CD4-positive, alpha-beta T cell (primary cell): ENCODE data around the gene KCTD6. TPM values are rescaled to one million over a fixed set of nuclear protein-coding genes. Genes with fewer than 3 reads are reported as not detected.

Source experiments
- ATAC-seq: fragments of 200-7000 bp; cut with Tn5 transposase; one replicate; pipeline ENCODE4 v1.10.0; 2022; ENCODE audit warnings: mild to moderate bottlenecking; ENCODE audit not compliant: poor library complexity
- CTCF ChIA-PET: fragments of 350-600 bp; sonication (Branson Sonifier 250); formaldehyde crosslinking; loops from one replicate; lab custom pipeline; 2021; ENCODE audit warnings: antibody characterized with exemption, inconsistent platforms; lab: Charles Lee
- POLR2A ChIA-PET: fragments of 350-600 bp; sonication (Branson Sonifier 250); formaldehyde crosslinking; loops from one replicate; lab custom pipeline; 2021; ENCODE audit warnings: antibody characterized with exemption, inconsistent platforms; lab: Charles Lee
- DNase-seq, 14 experiments: peaks; one replicate each; pipeline ENCODE4 v3.0.0-alpha.2; 2013 to 2020; ENCODE audit warnings: mixed read lengths in 2 of 14
- H3K27ac ChIP-seq, 2 donors: one replicate each; pipeline versions ENCODE4 v1.5.1 to v1.7.0; 2013; ENCODE audit warnings: low read length in 2 of 2, low read depth in 1 of 2, mild to moderate bottlenecking in 1 of 2
- H3K27me3 ChIP-seq, 2 experiments: 1 replicate in 1 of 2; 2 replicates in 1 of 2; pipeline versions ENCODE4 v1.6.1 to v1.7.0; 2013; ENCODE audit warnings: low read length in 2 of 2, control low read depth in 1 of 2, mild to moderate bottlenecking in 1 of 2, moderate library complexity in 1 of 2; ENCODE audit not compliant: insufficient read depth in 2 of 2, control insufficient read depth in 1 of 2
- H3K36me3 ChIP-seq: one replicate; pipeline ENCODE4 v1.6.1; 2013; ENCODE audit warnings: low read length, control low read depth; ENCODE audit not compliant: insufficient read depth
- H3K4me1 ChIP-seq: one replicate; pipeline ENCODE4 v1.6.1; 2013; ENCODE audit warnings: low read length, control low read depth; ENCODE audit not compliant: insufficient read depth
- H3K4me3 ChIP-seq: one replicate; pipeline ENCODE4 v1.5.1; 2013; ENCODE audit warnings: mild to moderate bottlenecking, low read length, moderate library complexity
- H3K9me3 ChIP-seq, 2 experiments: 1 replicate in 1 of 2; 2 replicates in 1 of 2; pipeline versions ENCODE4 v1.6.1 to v1.7.0; 2013; ENCODE audit warnings: low read length in 2 of 2, mild to moderate bottlenecking in 2 of 2, control low read depth in 1 of 2, moderate library complexity in 1 of 2; ENCODE audit not compliant: control insufficient read depth in 1 of 2, insufficient read depth in 1 of 2
- H3K27ac Mint-ChIP-seq: one replicate; pipeline ENCODE4 v1.8.0; 2020; ENCODE audit warnings: mixed read lengths
- H3K27me3 Mint-ChIP-seq: one replicate; pipeline ENCODE4 v1.8.0; 2021; ENCODE audit warnings: mixed read lengths
- H3K36me3 Mint-ChIP-seq: one replicate; pipeline ENCODE4 v1.8.0; 2021; ENCODE audit warnings: low read depth, mixed read lengths
- H3K4me1 Mint-ChIP-seq: one replicate; pipeline ENCODE4 v1.8.0; 2021; ENCODE audit warnings: low read depth, mixed read lengths
- H3K4me3 Mint-ChIP-seq: one replicate; pipeline ENCODE4 v1.8.0; 2020; ENCODE audit warnings: mild to moderate bottlenecking, mixed read lengths
- H3K9me3 Mint-ChIP-seq: one replicate; pipeline ENCODE4 v1.8.0; 2020; ENCODE audit warnings: mixed read lengths
- intact Hi-C, 2 experiments: fragments of 100-400 bp; cut with DNase I in 1 of 2; cut with micrococcal nuclease in 1 of 2; formaldehyde crosslinking; loops; one replicate each; pipeline versions ENCODE4 v1.15.1 to v1.9.0; 2023 to 2025; cut with DNase I, micrococcal nuclease
- total RNA-seq, 174 experiments: library from RNA in 2 of 174; stranded (reverse) in 2 of 174; gene quantifications; one replicate each; pipeline ENCODE4 v1.2.3 and lab custom pipeline; 2021 to 2026
- TF ChIP-seq, protein P1 (sequence below): fragments of 200-600 bp; IDR thresholded peaks from one replicate; pipeline ENCODE4 v1.8.0; 2022; ENCODE audit warnings: antibody characterized with exemption, mild to moderate bottlenecking

Gene KCTD6
- total RNA-seq, 2 experiments from 2014 or later = 3.8 to 5.0 TPM

DNA sequence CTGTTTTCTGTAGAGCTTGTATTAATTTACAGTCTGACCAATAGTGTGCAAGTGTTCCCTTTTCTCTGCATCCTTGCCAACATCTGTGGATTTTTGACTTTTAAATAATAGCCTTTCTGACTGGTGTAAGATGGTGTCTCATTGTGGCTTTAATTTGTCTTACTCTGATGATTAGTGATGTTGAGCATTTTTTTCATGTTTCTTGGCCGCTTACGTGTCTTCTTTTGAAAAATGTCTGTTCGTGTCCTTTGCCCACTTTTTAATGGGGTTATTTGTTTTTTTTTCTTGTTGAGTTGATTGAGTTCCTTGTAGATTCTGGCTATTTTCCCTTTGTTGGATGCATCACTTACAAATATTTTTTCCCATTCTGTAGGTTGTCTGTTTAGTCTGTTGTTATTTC lies 52.6 kb downstream of the KCTD6 start:
- no peaks in the 10 kb centered on the region for H3K27me3 ChIP-seq
- no peak overlapping the region for H3K27ac ChIP-seq
- no peaks in the 10 kb centered on the region for H3K4me1 ChIP-seq
- no peaks in the 10 kb centered on the region for H3K36me3 ChIP-seq
- H3K4me3 ChIP-seq = no peak overlapping the region
- CTCF ChIA-PET = no interaction called here
- no peak for DNase-seq
- H3K4me3 Mint-ChIP-seq = no peak overlapping the region
- no peaks in the 10 kb centered on the region for H3K4me1 Mint-ChIP-seq
- no peak overlapping the region for H3K27ac Mint-ChIP-seq
- no peaks in the 10 kb centered on the region for H3K9me3 ChIP-seq
- H3K36me3 Mint-ChIP-seq = no peaks in the 10 kb centered on the region
- TF ChIP-seq, protein P1, sequence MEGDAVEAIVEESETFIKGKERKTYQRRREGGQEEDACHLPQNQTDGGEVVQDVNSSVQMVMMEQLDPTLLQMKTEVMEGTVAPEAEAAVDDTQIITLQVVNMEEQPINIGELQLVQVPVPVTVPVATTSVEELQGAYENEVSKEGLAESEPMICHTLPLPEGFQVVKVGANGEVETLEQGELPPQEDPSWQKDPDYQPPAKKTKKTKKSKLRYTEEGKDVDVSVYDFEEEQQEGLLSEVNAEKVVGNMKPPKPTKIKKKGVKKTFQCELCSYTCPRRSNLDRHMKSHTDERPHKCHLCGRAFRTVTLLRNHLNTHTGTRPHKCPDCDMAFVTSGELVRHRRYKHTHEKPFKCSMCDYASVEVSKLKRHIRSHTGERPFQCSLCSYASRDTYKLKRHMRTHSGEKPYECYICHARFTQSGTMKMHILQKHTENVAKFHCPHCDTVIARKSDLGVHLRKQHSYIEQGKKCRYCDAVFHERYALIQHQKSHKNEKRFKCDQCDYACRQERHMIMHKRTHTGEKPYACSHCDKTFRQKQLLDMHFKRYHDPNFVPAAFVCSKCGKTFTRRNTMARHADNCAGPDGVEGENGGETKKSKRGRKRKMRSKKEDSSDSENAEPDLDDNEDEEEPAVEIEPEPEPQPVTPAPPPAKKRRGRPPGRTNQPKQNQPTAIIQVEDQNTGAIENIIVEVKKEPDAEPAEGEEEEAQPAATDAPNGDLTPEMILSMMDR = no peak
- no peak for ATAC-seq
- POLR2A ChIA-PET = interaction anchor here (0.8 kb wide), 1 partner anchor 10 kb away, joined by 3 read pairs; no protein-coding TSS in a partner anchor
- H3K27me3 Mint-ChIP-seq = peaks cover 11% of the 10 kb centered on the region
- intact Hi-C loops = no loop called here
- H3K9me3 Mint-ChIP-seq = no peaks in the 10 kb centered on the region

DNA sequence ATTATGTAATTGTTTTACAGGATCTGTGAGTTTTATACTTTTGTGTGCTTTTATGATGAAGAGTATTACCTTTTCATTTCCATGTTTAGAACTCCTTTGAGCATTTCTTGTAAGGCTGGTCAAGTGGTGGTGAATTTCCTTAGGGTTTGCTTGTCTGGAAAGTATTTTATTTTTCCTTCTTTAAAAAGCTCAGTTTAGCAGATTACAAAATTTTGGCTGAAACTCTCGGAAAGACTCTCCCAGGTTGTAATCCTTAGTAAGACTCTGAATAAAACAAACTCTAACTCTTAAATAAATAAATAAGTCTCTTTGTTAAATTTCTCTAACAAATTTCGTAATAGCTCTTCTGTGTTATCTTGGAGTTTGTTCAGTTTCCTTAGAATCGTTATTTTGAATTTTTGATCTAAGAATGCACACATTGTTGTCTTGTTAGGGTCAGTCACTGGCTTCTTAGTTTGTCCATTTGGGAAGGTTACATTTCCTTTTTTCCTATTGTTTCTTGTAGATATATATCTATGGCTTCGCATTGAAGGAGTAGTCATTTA lies 59.8 kb downstream of the KCTD6 start:
- Histone ChIP-seq H3K27me3 (peaks cover 0 to 7% of the 10 kb centered on the region in 2 experiments), H3K36me3 (no peaks in the 10 kb centered on the region), H3K4me1 (no peaks in the 10 kb centered on the region), H3K27ac (no peak overlapping the region), H3K9me3 (peaks cover 0 to 4% of the 10 kb centered on the region in 2 experiments), H3K4me3 (no peak overlapping the region)
- intact Hi-C loops = no loop called here
- ATAC-seq = no peak
- POLR2A ChIA-PET = no interaction called here
- Mint-ChIP-seq H3K27me3 (peaks cover 31% of the 10 kb centered on the region), H3K4me1 (no peaks in the 10 kb centered on the region), H3K27ac (no peak overlapping the region), H3K36me3 (no peaks in the 10 kb centered on the region), H3K9me3 (no peaks in the 10 kb centered on the region), H3K4me3 (no peak overlapping the region)
- CTCF ChIA-PET = no interaction called here
- DNase-seq = no peak
- TF ChIP-seq, protein P1 = no peak

Other genes starting within 250 kb of the KCTD6 start
- gene RPP14, start 185.9 kb upstream of the KCTD6 start, total RNA-seq = 10 to 100 TPM; 17.7 to 19.7 TPM
- gene HTD2, start 185.6 kb upstream of the KCTD6 start, total RNA-seq = 1 to 10 TPM; 7.2 to 7.3 TPM
- gene PXK, start 159.2 kb upstream of the KCTD6 start, total RNA-seq = 10 to 100 TPM; 12.5 to 14.8 TPM
- 10 to 100 TPM; 31.1 to 31.5 TPM for gene PDHB, start 58.3 kb upstream of the KCTD6 start, total RNA-seq
- not detected for gene ACOX2, start 45.1 kb downstream of the KCTD6 start, total RNA-seq
- gene FAM107A, start 85.3 kb downstream of the KCTD6 start, total RNA-seq = not detected
- not detected for gene FAM3D, start 174.7 kb downstream of the KCTD6 start, total RNA-seq